HG03095 (cell line): ENCODE results near the gene PPP3R2.

ENCODE experiments used
- ATAC-seq: cut with Tn5 transposase; IDR thresholded peaks from one replicate; pipeline ENCODE4 v1.9.1; 2021; ENCODE audit warnings: moderate library complexity; ENCODE audit not compliant: unreplicated experiment

The PPP3R2 gene

GRCh38 chr9:101594796-101595195, at the start of gene PPP3R2:
PPP3R2 (minus strand) TSS chr9:101594969; CDS start chr9:101594921, 48 bp downstream.
- ATAC-seq, result no peak

- ATAC-seq, result no peak
These were observed 45.3 kb upstream of the PPP3R2 start for GRCh38 chr9:101639785-101640665.

GRCh38 chr9:101639311-101639710, 44.5 kb upstream of the PPP3R2 start:
- ATAC-seq, result no peak

- no peak for ATAC-seq
These were observed 41.5 kb upstream of the PPP3R2 start for GRCh38 chr9:101636247-101636646.

- ATAC-seq, result no peak
These were observed 40.7 kb upstream of the PPP3R2 start for GRCh38 chr9:101635473-101635872.

- no peak for ATAC-seq
These were observed 40.1 kb upstream of the PPP3R2 start for GRCh38 chr9:101634741-101635409.

GRCh38 chr9:101632611-101633010, 37.8 kb upstream of the PPP3R2 start:
- ATAC-seq, result no peak

- no peak for ATAC-seq
These were observed 37.1 kb upstream of the PPP3R2 start for GRCh38 chr9:101631892-101632291.

- no peak for ATAC-seq
These were observed 34.9 kb upstream of the PPP3R2 start for GRCh38 chr9:101629636-101630035.

GRCh38 chr9:101628173-101628572, 33.4 kb upstream of the PPP3R2 start:
- no peak for ATAC-seq

GRCh38 chr9:101626295-101626694, 31.5 kb upstream of the PPP3R2 start:
- ATAC-seq, result no peak

- no peak for ATAC-seq
These were observed 31.1 kb upstream of the PPP3R2 start for GRCh38 chr9:101625876-101626275.

- no peak for ATAC-seq
These were observed 25.7 kb upstream of the PPP3R2 start for GRCh38 chr9:101620452-101620851.

- no peak for ATAC-seq
These were observed 23.9 kb upstream of the PPP3R2 start for GRCh38 chr9:101618698-101619097.

- no peak for ATAC-seq
These were observed 10.8 kb upstream of the PPP3R2 start for GRCh38 chr9:101605547-101605946.

GRCh38 chr9:101604296-101604695, 9.5 kb upstream of the PPP3R2 start:
- ATAC-seq, result no peak

GRCh38 chr9:101601904-101602765, 7.4 kb upstream of the PPP3R2 start:
- ATAC-seq, result no peak

- ATAC-seq, result no peak
These were observed 1.4 kb downstream of the PPP3R2 start for GRCh38 chr9:101593345-101593744.

GRCh38 chr9:101592788-101593187, 2.0 kb downstream of the PPP3R2 start:
- no peak for ATAC-seq

- ATAC-seq, result no peak
These were observed 2.9 kb downstream of the PPP3R2 start for GRCh38 chr9:101591787-101592446.

GRCh38 chr9:101590901-101591300, 3.9 kb downstream of the PPP3R2 start:
- no peak for ATAC-seq
